GM19455 (cell line): ENCODE data around the gene FTSJ1.
A peak's percentile ranks its signal among the peaks of the same experiment; 100 is the strongest.
"Not testable (repeated sequence)": the region's sequence is repeated elsewhere in the genome, so short reads cannot be mapped to it uniquely, and the experiment has no call there.

Experiments
- ATAC-seq: cut with Tn5 transposase; IDR thresholded peaks from one replicate; pipeline ENCODE4 v1.9.1; 2021; ENCODE audit not compliant: unreplicated experiment

Gene FTSJ1, protein sequence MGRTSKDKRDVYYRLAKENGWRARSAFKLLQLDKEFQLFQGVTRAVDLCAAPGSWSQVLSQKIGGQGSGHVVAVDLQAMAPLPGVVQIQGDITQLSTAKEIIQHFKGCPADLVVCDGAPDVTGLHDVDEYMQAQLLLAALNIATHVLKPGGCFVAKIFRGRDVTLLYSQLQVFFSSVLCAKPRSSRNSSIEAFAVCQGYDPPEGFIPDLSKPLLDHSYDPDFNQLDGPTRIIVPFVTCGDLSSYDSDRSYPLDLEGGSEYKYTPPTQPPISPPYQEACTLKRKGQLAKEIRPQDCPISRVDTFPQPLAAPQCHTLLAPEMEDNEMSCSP

DNA sequence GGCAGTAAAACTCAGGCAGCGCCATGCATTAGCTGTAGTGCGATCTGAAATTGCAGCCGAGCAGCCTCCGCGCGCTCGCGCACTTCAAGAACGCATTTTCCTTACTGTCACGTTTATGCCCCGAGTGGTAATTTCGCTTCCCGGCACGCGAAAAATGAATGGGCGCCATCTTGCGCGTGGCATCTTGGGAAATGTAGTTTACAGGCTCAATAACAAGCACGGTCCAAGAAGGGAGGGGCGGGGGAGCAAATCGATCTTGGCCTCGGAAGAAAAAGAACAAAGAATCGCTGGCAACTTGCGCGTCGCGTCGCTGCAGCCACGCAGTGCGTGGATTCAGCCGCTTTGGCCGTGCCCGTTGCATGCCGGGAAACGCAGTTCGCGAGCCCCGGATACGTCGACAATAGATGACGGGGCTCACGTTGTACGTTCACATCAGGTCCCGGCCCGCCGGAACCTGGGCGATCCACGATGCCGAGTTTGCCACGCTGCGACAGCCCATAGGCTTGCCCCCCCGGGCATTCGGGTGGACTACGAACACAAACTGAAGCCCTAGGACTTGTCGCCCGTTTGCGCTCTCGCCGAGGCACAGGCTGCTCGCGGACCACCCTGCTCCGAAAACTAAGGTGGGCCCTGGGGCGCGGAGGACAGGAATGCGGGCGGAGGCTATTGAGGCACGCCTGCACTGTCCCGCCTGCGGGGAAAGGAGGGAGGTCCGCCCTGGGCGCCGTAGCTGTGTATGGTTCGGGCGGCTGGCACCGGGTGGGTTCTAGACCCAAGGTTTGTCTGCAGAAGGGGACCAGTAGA, at the start of gene FTSJ1:
Gene FTSJ1 (plus strand): TSS at position 426 of the 804 bp plus-strand sequence. CDS start 1,849 bp downstream, outside the sequence.
- ATAC-seq = peak; percentile 87

DNA sequence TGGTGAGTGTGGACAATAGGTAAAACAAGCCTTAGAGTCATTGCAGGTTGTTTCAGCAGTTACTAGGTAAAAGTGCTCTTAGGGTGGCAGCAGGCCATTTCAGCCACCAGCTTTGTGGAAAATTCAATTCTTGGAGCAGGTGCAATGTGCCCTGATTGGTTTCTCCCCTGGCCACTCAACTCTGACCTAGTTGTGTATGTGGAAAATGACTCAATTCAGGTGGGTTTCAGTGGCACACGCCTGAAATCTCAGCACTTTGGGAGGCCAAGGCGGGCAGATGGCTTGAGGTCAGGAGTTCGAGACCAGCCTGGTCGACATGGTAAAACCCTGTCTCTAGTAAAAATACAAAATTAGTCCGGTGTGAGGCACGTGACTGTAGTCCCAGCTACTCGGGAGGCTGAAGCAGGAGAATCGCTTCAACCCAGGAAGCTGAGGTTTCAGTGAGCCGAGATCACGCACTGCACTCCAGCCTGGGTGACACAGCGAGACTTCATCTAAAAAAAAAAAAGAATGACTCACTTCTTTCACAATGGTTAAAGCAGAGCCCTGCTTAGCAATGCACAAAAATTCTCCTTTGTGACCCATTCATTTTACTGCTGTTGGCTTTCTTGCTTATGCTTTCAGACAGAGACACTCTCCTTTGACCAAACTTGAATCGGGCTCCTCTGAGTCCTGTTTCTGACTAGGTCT, 48.8 kb upstream of the FTSJ1 start:
- ATAC-seq = not testable (repeated sequence)

DNA sequence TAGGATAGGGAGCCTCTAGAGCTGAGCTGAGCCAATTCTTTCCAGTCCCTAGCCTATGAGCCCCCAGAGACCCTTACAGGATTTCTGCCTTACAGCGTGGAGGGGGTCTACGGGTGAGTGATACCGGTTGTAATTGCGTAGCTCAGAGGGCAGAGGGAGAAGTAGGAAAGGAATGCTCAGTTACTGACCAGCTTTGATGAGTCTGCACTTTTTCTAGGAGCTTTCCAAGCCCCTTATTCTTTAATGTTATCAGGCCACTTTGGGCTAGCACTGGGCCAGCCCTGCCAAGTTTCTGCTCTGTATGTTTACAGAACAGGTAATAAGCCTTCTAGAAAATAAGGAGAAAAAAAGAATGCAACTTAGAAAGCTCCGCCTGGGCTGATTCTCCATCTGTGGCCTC, 46.4 kb upstream of the FTSJ1 start:
- ATAC-seq = not testable (repeated sequence)

DNA sequence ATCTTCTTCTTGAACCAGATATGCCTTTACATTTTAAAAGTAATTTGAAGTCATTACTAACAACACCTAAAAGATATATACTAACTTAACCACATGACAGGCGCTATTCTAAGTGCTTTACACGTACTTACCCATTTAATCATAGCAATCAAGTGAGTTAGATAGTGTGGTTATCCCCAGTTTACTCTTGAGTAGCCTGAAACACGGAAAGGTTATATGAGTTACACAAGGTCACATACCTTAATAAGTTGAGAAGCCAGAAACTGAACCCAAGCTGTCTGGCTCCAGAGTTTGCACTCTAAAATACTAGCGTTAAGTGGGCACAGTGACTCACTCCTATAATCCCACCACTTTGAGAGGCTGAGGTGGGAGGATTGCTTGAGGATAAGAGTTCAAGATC, 45.8 kb upstream of the FTSJ1 start:
- not testable (repeated sequence) for ATAC-seq

DNA sequence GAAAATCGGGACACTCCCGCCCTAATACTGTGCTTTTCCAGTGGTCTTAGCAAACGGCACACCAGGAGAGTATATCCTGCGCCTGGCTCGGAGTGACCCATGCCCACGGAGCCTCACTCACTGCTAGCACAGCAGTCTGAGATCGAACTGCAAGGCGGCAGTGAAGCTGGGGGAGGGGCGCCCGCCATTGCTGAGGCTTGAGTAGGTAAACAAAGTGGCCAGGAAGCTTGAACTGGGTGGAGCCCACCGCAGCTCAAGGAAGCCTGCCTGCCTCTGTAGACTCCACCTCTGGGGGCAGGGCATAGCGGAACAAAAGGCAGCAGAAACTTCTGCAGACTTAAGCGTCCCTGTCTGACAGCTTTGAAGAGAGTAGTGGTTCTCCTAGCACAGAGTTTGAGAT, 42.3 kb upstream of the FTSJ1 start:
- not testable (repeated sequence) for ATAC-seq

DNA sequence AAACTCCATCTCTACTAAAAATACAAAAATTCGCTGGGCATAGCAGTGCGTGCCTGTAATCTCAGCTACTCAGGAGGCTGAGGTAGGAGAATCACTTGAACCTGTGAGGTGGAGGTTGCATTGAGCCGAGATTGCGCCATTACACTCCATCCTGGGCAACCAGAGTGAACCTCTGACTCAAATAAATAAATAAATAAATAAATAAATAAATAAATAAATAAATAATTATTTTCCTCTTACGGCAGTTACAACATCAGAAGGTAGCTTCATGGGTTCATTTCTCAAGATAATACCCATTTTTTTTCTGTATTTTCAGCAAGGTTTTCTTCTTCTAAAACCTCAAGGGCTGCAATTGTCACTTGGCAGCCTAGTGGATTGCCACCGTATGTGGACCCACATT, 28.8 kb upstream of the FTSJ1 start:
- not testable (repeated sequence) for ATAC-seq

DNA sequence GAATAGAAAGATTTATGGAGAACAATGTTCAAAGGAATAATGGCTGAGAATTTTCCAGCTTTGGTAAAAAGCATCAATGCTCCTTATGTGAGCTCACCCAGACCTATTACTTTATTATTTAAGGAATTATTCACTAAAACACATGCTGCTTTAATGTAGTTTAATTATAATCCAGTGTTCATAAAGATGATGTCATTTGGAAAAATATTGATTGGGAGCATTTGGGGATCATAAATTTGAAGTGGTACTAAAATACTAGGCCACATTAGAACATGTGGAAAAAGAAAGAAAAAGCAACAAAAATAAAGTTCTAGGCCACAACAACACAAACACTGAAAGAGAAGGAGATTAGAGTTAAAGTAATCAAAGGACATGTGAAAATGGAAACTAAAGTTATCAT, 25.9 kb upstream of the FTSJ1 start:
- no peak for ATAC-seq

DNA sequence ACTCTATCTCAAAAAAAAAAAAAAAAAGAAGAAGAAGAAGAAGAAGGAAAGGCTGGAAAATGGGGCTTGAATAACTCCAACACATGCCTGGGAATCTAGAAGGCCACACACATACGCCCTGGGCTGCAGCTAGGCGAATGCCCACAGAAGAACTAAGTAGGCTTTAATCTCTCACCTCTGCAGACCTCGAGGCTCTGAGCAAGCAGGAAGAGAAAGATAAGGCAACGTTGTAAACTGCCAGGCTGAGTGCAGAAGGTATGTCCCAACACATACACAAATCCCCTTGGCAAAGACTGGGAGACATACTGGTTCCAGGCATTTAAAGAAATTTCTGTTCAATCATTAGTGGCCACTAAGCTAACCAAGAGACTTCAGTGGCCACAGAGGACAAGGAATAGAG, 24.3 kb upstream of the FTSJ1 start:
- no peak for ATAC-seq

DNA sequence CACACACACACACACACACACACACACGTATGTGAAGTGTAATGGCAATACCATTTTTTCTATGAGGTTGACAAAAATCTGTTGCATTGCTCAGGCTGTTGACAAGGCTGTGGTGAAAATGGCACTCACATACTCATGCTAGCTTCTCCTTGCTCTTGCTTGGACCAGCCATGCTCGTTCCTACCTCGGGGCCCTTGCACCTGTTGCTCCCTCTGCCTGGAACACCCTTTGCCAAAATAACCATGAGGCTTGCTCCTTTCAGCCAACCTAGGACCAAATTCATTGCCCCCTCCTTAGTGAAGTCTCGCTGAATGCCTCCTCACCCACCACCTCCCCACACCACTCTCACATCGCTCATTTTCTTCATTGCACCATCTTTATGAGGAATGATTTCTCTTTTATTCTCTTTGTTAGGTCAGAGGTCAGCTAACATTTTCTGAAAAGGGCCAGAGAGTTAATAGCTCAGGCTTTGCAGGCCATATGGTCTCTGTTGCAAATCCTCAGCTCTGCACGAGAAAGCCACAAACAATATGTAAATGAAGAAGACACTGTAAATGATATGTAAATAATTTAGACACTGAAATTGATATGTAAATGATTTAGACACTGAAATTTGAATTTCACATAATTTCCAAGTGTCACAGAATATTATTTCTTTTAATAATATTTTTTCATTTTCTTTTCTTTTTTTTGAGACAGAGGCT, 19.2 kb upstream of the FTSJ1 start:
- no peak for ATAC-seq

DNA sequence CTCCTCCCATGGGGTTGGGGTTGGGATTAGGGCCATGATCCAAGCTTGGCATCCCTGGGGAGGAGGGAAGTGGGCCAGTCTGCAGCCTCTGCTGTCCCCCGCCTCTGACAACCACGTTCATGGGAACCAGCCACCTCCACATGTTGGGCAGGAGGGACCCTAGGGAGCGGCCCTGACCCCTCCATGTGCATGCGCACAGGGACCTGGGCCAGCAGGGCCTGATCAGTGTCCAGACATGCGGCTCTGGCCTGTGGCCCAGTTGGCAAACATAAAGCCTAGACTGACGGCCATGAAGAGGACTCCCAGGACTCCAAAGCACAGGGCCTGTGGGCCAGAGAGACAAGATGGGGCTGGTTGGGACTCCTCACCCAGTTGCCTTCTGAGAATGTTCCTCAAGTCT, 17.3 kb upstream of the FTSJ1 start:
- no peak for ATAC-seq

DNA sequence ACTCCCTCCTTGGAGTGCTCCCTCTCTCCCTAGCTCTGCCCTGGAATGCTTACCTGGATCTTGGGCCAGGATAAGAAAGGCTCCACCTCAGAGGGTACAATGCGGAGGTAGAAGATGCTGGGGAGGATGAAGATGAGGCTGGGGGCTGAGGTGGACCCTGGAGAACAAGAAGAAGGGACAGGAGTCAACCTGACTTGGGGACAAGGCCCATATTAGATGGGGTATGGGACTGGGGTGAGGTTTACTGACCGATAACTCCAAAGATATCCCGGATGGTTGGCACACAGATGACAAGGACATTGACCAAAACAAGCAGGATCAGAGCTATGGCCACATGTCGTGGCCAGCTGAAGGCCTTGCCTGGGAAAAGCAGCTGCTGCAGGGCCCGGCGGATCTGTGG, 16.5 kb upstream of the FTSJ1 start:
- no peak for ATAC-seq

DNA sequence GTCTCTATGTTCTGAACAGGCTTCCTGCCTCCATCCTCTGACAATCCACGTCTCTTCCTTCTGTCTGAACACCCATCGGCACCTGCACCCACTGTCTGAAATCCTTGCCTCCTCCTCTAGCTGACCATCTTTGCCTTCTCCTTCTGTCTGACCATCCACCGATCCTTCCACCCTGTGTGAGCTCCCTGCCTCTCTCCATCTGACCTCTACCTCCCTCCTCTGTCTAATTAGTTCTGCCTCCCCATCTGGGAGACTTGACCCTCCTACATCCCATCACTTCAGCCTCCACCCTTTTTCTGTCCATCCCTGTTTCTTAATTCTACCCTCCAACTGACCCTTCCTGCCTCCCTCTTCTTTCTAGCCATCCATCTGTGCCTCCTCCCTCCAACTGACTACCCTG, 16.0 kb upstream of the FTSJ1 start:
- no peak for ATAC-seq

DNA sequence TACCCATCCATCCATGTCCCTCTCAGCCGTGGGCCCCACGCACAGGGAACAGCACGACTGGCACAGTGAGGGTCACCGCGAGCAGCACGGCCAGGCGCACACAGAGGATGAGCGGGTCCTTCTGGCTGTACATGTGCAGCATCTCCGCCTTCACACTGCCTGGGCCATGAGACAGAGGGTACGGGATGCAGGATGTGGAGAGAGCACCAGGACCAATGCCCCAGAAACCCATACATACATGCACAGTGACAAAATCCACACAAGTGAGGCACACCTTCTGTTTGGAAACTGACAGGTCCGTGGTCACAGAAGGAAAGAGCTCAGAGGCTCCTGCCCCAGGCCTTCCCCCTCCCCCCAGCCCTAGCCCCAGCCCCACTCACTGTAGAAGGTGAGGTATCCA, 15.4 kb upstream of the FTSJ1 start:
- ATAC-seq = no peak

DNA sequence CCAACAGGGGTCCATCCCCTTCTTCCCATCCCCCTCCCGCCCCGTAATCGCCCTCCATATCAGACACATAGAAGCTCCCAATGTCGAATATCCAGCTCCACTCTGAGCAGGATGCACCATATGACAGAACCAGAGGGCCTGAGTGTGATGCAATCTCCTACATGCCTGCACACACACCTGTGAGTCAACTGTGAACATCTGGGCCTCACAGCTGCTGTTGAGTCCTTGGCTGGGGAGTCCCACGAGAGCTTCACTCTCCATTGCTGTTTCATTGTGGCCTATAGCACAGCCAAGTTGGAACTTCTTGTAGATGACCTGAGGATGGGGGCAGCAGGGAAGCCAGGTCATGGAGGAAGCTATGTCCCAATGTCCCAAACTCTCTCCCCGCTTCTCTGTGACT, 14.2 kb upstream of the FTSJ1 start:
- no peak for ATAC-seq

DNA sequence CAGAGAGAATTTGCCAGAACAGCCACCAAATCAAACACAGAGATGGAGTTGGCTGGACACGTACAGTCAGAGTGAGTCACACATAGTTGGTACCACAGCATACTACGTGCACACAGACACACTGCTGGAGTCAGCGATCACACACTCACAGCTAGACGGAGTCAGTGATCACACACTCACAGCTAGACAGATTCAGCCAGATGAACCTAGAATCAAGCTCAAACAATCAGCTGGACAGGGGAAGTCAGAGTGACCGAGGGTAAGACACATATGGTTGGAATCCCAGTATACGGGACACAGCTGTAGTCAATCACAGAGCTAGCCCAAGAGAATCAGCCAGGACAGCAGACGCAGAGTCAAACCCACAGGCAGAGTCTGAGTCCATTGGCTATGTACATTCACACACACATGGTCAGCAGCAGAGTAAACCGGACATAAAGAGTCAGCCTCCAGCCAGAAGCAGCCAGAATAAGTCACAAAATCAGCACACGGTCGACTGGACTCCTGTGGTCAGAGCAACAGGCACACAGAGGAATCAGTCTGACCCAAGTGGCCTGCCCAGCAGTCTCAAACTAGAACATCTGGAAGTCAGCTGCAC, 10.6 kb upstream of the FTSJ1 start:
- no peak for ATAC-seq

DNA sequence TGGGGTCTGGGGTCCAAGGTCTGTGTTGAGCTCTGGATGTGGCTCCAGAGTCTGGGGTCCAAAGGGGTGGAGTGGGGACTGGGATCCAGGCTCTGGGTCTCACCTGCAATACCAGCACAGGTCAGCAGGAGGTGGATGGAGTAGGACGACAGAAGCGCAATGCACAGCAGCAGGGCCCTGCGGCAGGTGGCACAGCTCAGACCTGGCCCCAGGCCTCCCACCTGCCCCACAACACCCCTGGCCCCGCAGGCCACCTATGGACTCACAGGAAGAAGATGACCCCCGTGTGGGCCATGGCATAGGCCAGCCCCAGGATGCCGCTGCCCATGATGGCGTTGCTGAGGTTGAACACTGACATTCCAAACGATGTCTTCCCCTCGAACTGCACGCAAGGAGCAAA, 9.3 kb upstream of the FTSJ1 start:
- no peak for ATAC-seq

DNA sequence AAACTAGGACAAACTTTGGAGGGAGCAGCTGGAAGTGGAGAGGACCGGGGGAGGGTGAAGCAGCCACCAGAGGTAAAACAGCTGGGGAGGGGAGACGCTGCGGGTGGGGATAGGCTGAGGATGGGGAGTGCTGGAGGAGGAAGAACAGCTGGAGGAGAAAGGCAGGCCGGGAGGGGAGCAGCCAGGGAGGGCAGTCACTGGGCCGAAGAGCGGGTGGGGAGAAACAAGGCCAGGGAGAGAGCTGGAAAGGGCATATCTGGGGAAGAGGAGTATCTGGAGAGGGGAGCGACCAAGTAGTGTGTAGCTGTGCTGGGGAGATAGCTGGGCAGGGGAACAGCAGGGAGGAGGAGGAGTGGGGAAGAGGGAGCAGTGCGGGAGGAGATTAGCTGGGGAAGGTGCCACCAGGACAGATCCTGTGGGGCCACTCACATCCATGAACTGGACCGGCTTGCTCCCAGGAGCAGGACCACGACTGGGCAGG, 8.7 kb upstream of the FTSJ1 start:
- ATAC-seq = no peak

DNA sequence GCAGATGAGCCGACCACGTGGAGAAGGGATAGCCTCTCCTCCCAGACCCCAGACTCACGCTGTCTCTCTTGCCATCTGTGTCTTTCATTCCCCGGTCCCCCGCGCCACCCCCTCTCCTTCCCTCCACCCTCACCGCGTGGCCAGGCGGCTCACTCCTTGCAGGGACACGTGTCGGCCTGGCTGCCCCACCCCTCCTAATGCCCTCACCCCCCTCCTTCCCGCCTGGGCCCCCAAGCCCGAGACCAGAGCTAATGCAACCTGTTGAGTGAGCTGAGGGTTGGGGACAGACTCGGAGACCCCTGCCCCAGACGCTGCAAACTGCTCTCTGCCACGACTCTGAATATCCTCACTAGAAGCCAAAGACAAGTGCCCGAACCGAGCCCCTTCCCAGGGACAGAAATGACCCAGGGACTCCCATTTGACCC, 7.7 kb upstream of the FTSJ1 start:
- ATAC-seq = no peak

DNA sequence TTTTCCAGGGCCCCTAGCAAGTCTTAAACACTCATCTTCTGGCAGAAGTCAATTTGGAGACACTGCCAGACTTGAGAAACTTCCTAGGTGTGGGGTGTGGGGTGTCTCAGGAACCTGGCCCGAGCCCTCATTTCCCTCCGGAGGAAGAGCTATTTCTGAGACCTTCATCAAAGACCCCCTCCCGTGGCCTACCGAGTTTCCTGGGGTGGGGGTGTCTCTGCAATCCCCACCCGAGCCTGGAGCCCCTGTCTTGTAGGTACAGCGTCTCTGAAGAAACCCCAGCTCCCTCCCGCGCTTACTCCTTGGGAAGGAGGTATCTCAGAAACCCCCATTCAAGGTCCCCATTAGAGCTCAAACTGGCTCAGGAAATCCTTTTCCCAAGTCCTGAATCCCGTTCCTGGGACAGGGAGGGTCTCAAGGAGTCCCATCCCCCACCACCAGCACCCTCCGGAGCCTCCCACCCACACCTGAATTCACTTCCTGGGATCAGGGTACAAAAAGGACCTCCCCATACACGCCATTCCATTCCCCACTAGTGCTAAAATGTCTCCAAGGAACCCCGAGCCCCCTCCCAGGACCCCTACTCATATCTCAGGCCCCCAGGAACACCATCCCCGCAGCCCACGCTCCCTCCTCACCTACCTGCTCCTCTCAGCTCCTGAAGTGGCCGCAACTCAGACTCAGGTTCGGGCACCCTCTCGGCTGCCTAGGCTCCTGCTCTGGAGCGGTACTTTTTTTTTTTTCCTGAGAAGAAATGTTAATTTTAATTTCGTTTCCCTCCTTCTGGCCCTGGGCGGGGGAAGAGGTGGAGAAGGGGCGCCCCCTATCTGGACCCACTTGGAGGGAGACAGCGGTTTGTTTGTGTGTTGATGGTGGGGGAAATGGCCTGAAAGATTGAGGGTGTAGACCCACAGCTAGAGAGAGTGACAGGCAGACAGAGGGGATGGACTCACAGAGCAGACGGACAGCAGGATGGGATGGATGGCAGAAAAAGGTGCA, 7.0 kb upstream of the FTSJ1 start:
- no peak for ATAC-seq
